HepG2 (cell line): Measurements from ENCODE around the gene SNX19. TPM values are rescaled to one million over a fixed set of nuclear protein-coding genes. Genes with fewer than 3 reads are reported as not detected.

Experiments used
- AGO2 ChIP-seq: fragments of 200-400 bp; formaldehyde crosslinking; optimal IDR thresholded peaks from 2 replicates; pipeline ENCODE3; 2017; ENCODE audit warnings: mild to moderate bottlenecking, low read depth, low read length, moderate library complexity
- E2F5 ChIP-seq: sonication (generic); formaldehyde crosslinking; conservative IDR thresholded peaks from 2 replicates; pipeline ENCODE4 v1.4.0; 2020; ENCODE audit warnings: missing genetic modification reagents
- IKZF5 ChIP-seq: IDR thresholded peaks from 2 replicates; pipeline ENCODE4 v1.6.1; 2018; ENCODE audit warnings: missing genetic modification reagents, mild to moderate bottlenecking, missing compliant biosample characterization
- JARID2 ChIP-seq: sonication (generic); formaldehyde crosslinking; IDR thresholded peaks from 2 replicates; pipeline ENCODE4 v1.8.1; 2023; ENCODE audit warnings: missing genetic modification reagents, inconsistent platforms; ENCODE audit not compliant: insufficient replicate concordance
- PLSCR1 ChIP-seq: sonication (generic); formaldehyde crosslinking; IDR thresholded peaks from 2 replicates; pipeline ENCODE4 v1.5.0; 2020; ENCODE audit warnings: missing genetic modification reagents, mild to moderate bottlenecking, borderline replicate concordance
- PRDM4 ChIP-seq: sonication (generic); formaldehyde crosslinking; IDR thresholded peaks from 2 replicates; pipeline ENCODE4 v1.9.0; 2021; ENCODE audit warnings: missing genetic modification reagents, borderline replicate concordance
- RNF219 ChIP-seq: sonication (generic); formaldehyde crosslinking; IDR thresholded peaks from 2 replicates; pipeline ENCODE4 v1.5.0; 2020; ENCODE audit warnings: mild to moderate bottlenecking, missing genetic modification reagents
- SKI ChIP-seq: fragments of 450-650 bp; IDR thresholded peaks from one replicate; pipeline ENCODE4 v1.6.1; 2018; ENCODE audit warnings: mild to moderate bottlenecking; ENCODE audit not compliant: partially characterized antibody
- ZBTB33 ChIP-seq: sonication (generic); formaldehyde crosslinking; IDR thresholded peaks from 2 replicates; pipeline ENCODE4 v1.4.0; 2020; ENCODE audit warnings: missing genetic modification reagents
- ZBTB4 ChIP-seq: sonication (generic); formaldehyde crosslinking; IDR thresholded peaks from 2 replicates; pipeline ENCODE4 v1.4.0; 2020; ENCODE audit warnings: missing genetic modification reagents, mild to moderate bottlenecking, borderline replicate concordance
- ZFP62 ChIP-seq: sonication (generic); formaldehyde crosslinking; IDR thresholded peaks from 2 replicates; pipeline ENCODE4 v1.4.0; 2020; ENCODE audit warnings: missing genetic modification reagents
- ZFY ChIP-seq: sonication (generic); formaldehyde crosslinking; IDR thresholded peaks from 2 replicates; pipeline ENCODE4 v1.4.0; 2020; ENCODE audit warnings: missing genetic modification reagents
- ZNF121 ChIP-seq: sonication (generic); formaldehyde crosslinking; IDR thresholded peaks from 2 replicates; pipeline ENCODE4 v1.5.0; 2020; ENCODE audit warnings: mild to moderate bottlenecking, missing genetic modification reagents
- ZNF34 ChIP-seq: sonication (generic); formaldehyde crosslinking; IDR thresholded peaks from 2 replicates; pipeline ENCODE4 v1.4.0; 2020; ENCODE audit warnings: mild to moderate bottlenecking, missing genetic modification reagents, borderline replicate concordance
- ZNF44 ChIP-seq: sonication (generic); formaldehyde crosslinking; IDR thresholded peaks from 2 replicates; pipeline ENCODE4 v1.5.1; 2020; ENCODE audit warnings: mild to moderate bottlenecking, missing genetic modification reagents
- ZNF557 ChIP-seq: sonication (generic); formaldehyde crosslinking; IDR thresholded peaks from 2 replicates; pipeline ENCODE4 v1.4.0; 2020; ENCODE audit warnings: missing genetic modification reagents
- ZSCAN9 ChIP-seq: IDR thresholded peaks from 2 replicates; pipeline ENCODE4 v1.6.1; 2016; ENCODE audit warnings: borderline replicate concordance
- polyA plus RNA-seq, 8 experiments: library from polyadenylated mRNA; depleted of rRNA in 3 of 8; stranded (reverse) in 7 of 8; unstranded in 1 of 8; fragments of >200 nt; fragmentation: Illumina TruSeq in 4 of 8; extraction: Trizol in 4 of 8; gene quantifications; 2 replicates each; pipeline versions ENCODE4 v1.2.1 to v1.2.3, GENCODE V29; 2011 to 2016; ENCODE audit warnings: low read depth in 4 of 8, missing spikeins in 1 of 8, mixed read lengths in 1 of 8; ENCODE audit not compliant: insufficient read depth in 1 of 8
- total RNA-seq, 5 experiments: library from RNA; depleted of rRNA; stranded (reverse); fragments of >200 nt; fragmentation: Illumina TruSeq; extraction: Trizol; gene quantifications; 2 replicates each; pipeline ENCODE4 v1.2.3, GENCODE V29; 2016; ENCODE audit warnings: low read depth in 1 of 5

The SNX19 gene
- total and polyA plus RNA-seq, 2 of the 13 experiments (the other 11 are each of a cell fraction or from before 2014, with no cell fraction given), result 0.13 to 0.27 TPM

- TF ChIP-seq RNF219 (CRISPR knock-in tag) (no peak), ZSCAN9 (no peak), ZNF557 (CRISPR knock-in tag) (no peak), ZBTB33 (CRISPR knock-in tag) (no peak), AGO2 (no peak), ZNF121 (CRISPR knock-in tag) (no peak), SKI (peak; percentile 12), ZNF34 (CRISPR knock-in tag) (no peak), E2F5 (CRISPR knock-in tag) (no peak), PLSCR1 (CRISPR knock-in tag) (no peak), PRDM4 (CRISPR knock-in tag) (no peak), ZNF44 (CRISPR knock-in tag) (no peak), ZBTB4 (CRISPR knock-in tag) (no peak), ZFY (CRISPR knock-in tag) (peak; percentile 46; the same call in 1 of the 2 replicates), IKZF5 (CRISPR knock-in tag) (no peak), ZFP62 (CRISPR knock-in tag) (no peak), JARID2 (CRISPR knock-in tag) (no peak)
Observed at GRCh38 chr11:130865774-130866114, 50.5 kb downstream of the SNX19 start (continued).
